NCI-H446 treated with DMSO at 0.1 percent for 48 hours (cell line): Measurements from ENCODE around the gene ZNF487.
A peak's percentile ranks its signal among the peaks of the same experiment; 100 is the strongest.
"Not testable (repeated sequence)": the region's sequence is repeated elsewhere in the genome, so short reads cannot be mapped to it uniquely, and the experiment has no call there.

Experiments
- DNase-seq: peaks from one replicate; lab custom pipeline; 2025; lab: John Stamatoyannopoulos, UW

Gene ZNF487

DNA sequence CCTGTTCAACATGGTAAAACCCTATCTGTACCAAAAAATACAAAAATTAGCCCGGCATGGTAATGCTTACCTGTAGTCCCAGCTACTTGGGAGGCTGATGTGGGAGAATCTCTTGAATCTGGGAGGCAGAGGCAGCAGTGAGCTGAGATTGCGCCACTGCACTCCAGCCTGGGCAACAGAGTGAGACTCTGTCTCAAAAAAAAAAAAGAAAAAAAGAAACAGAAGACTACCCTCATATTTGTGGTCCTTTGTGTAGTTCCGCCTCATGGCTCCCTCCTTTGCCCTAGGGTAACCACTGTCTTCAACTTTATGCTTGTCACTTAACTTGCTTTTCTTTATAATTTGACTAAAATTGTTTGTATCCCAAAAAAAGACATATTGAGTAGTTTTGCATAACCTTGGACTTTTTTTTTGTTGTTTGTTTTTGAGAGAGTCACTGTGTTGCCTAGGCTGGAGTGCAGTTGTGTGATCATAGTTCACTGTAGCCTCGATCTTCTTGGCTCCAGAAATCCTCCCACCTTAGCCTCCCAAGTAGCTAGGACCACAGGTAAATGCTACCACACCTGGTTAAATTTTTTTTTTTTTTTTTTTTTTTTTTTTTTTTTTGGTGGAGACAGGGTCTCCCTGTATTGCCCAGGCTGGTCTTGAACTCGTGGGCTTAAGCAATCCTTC is 3.7 kb downstream of the ZNF487 start:
- no peak for DNase-seq

DNA sequence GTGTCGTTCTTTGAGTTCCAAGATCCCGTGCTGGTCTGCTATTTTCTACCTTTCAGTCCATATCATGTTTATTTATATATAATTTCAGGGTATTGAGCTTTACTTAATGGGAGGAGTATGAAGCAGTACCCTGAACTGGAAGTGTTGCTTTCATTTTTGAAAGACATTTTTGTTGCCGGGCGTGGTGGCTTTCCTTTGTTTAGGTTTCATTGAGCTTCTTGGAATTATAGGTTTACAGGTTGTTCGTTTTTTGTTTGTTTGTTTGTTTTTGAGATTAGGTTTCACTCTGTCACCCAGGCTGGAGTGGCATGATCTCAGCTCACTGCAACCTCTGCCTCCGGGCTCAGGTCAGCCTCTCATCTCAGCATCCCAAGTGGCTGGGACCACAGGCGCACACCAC is 7.4 kb downstream of the ZNF487 start:
- DNase-seq, result no peak

DNA sequence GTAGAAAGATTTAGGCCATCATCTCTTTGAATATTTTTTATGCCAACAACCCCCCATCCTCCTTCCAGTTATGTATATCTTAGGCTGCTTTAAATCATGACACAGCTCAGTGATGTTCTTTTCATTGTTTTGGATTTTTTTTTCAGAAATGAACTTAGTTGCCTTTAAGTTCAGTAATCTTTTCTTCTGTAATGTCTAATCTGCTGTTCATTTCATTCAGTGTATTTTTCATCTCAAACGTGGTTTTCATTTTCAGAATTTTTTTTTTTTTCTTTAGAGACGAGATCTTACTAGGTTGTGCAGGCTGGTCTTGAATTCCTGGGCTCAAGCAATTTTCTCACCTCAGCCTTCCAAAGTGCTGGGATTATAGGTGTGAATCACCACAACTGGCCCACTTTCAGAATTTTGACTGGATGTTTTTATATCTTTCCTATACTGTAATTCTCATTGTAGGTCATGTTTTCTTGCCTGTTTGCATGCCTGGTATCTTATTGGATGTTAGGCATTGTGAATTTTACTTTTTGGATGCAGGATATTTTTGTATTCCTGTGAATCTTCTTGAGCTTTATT is 8.1 kb downstream of the ZNF487 start:
- no peak for DNase-seq

DNA sequence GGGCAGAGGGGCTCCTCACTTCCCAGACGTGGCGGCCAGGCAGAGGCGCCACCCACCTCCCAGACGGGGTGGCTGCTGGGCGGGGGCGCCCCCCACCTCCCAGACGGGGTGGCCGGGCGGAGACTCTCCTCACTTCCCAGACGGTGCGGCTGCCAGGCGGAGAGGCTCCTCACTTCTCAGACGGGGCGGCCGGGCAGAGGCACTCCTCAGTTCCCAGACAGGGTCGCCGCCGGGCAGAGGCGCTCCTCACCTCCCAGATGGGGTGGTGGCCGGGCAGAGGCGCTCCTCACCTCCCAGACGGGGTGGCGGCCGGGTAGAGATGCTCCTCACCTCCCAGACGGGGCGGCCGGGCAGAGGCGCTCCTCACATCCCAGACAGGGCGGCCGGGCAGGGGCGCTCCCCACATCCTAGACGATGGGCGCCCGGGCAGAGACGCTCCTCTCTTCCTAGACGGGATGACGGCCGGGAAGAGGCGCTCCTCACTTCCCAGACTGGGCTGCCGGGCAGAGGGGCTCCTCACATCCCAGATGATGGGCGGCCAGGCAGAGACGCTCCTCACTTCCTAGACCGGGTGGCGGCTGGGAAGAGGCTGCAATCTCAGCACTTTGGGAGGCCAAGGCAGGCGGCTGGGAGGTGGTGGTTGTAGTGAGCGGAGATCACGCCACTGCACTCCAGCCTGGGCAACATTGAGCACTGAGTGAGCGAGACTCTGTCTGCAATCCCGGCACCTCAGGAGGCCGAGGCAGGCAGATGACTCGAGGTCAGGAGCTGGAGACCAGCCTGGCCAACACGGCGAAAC is 9.5 kb downstream of the ZNF487 start:
- not testable (repeated sequence) for DNase-seq

DNA sequence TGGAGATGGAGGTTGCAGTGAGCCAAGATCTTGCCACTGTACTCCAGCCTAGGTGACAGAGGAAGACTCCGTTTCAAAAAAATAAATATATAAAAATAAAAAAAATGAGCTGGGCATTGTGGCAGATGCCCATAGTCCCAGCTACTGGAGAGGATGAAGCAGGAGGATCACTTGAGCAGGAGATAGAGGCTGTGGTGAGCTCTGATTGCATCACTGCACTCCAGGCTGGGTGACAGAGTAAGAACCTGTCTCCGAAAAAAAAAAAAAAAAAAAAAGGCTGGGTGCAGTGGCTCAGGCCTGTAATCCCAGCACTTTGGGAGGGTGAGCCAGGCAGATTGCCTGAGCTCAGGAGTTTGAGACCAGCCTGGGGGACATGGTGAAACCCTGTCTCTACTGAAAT is 11.8 kb downstream of the ZNF487 start:
- DNase-seq, result no peak

DNA sequence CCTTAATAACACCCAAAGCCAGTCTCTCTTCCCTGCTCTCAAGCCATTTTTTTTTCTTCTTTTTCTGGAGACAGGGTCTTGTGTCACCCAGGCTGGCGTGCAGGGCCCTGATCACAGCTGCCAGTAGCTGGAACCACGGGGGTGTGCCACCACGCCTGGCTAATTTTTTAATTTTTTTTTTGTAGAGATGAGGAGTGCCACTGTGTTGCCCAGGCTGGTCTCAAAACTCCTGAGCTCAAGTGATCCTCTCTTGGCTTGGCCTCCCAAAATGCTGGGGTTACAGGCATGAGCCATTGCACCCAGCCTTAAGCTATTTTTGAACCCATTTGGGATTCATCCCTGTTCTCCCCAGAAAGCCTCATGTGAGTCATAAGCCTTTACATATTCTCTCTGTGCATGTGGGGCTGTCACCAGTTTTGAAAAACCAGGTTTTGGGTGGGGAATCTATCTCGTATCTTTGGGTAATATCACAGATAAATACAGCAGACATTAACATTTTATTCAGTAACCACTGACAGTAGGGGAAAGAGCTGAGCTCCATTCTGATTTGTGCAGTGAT is 15.5 kb downstream of the ZNF487 start:
- DNase-seq, result no peak

DNA sequence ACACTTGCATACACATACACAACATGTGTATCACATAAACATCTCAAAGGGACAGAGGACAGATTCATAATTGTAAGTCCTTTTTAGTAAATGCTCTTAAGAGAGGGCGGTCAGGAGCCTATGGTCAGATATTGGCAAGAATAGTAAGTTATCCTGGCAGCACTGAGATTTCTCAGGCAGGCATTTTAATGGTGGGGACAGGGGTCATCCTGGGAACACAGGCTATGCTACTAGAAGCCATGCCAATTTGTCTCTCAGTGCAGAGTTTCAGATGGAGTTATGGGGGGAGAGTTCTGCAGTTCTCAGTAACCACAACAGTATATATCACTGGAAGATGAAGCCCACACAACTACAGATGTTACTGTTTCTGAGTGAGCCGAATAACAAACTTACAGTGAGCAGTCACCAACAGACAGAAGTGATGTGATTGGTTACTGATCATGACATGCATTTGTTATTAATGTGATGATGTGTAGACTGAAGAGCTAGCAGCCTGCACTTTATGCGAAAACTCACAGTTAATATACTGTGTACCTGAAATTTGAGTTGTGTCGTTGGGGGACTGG is 16.4 kb downstream of the ZNF487 start:
- no peak for DNase-seq

DNA sequence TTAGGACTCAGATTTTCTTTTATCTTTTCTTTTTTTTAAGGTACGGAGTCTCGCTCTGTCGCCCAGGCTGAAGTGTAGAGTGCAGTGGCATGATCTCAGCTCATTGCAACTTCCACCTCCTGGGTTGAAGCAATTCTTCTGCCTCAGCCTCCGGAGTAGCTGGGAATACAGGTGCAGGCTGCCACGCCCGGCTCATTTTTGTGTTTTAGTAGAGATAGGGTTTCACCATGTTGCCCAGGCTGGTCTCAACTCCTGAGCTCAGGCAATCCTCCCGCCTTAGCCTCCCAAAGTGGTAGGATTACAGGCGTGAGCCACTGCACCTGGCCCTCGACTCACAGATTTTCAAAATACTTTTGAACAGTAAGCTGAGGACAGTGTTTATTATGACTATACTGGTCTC is 17.1 kb downstream of the ZNF487 start:
- not testable (repeated sequence) for DNase-seq

DNA sequence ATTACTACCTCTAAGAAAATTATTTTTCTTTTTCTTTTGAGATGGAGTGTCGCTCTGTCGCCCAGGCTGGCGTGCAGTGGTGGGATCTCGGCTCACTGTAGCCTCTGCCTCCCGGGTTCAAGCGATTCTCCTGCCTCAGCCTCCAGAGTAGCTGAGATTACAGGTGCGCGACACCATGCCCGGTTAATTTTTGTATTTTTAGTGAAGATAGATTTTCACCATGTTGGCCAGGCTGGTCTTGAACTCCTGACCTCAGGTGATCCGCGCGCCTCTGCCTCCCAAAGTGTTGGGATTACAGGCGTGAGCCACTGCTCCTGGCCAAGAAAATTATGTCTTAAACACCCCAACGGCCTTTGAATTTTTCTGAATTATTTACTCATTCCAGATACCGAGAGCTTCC is 19.6 kb downstream of the ZNF487 start:
- DNase-seq, result not testable (repeated sequence)

DNA sequence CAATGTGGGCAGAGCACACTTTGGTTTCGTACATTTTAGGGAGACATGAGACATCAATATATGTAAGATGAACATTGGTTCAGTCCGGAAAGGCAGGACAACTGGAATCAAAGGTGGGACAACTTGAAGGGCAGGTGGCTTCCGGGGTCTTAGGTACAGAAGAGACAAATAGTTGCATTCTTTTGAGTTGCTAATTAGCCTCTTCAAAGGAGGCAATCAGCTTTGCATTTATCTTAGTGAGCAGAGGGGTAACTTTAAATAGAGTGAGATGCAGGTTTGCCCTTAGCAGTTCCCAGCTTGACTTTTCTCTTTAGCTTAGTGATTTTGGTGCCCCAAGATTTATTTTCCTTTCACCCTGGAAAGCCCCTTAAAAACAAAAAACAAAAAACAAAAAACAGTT is 21.3 kb downstream of the ZNF487 start:
- no peak for DNase-seq

DNA sequence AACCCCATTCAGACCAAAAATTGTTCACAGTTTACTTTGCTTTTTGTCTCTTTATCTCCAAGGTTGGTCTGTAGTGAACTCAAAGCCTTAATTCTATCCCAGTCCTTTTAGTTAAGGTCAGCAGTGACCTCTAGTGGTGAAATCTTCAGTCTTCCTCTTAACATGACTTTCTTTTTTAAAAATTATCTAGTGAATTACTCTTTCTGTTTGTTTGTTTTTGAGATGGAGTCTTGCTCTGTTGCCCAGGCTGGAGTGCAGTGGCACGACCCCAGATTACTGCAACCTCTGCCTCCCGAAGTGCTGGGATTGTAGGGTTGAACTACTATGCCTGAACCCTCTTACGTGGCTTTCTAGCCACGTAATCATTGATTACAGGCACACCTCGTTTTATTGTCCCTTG is 25.0 kb downstream of the ZNF487 start:
- peak; percentile 5 for DNase-seq

DNA sequence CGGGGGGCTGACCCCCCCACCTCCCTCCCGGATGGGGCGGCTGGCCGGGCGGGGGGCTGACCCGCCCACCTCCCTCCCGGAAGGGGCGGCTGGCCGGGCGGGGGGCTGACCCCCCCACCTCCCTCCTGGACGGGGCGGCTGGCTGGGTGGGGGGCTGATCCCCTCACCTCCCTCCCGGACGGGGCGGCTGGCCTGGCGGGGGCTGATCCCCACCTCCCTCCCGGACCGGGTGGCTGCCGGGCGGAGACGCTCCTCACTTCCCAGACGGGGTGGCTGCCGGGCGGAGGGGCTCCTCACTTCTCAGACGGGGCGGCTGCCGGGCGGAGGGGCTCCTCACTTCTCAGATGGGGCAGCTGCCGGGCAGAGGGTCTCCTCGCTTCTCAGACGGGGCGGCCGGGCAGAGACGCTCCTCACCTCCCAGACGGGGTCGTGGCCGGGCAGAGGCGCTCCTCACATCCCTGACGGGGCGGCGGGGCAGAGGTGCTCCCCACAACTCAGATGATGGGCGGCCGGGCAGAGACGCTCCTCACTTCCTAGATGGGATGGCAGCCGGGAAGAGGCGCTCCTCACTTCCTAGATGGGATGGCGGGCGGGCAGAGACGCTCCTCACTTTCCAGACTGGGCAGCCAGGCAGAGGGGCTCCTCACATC is 28.3 kb downstream of the ZNF487 start:
- DNase-seq, result not testable (repeated sequence)

DNA sequence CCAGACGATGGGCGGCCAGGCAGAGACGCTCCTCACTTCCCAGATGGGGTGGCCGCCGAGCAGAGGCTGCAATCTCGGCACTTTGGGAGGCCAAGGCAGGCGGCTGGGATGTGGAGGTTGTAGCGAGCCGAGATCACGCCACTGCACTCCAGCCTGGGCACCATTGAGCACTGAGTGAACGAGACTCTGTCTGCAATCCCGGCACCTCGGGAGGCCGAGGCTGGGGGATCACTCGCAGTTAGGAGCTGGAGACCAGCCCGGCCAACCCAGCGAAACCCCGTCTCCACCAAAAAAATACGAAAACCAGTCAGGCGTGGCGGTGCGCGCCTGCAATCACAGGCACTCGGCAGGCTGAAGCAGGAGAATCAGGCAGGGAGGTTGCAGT is 28.8 kb downstream of the ZNF487 start:
- not testable (repeated sequence) for DNase-seq

DNA sequence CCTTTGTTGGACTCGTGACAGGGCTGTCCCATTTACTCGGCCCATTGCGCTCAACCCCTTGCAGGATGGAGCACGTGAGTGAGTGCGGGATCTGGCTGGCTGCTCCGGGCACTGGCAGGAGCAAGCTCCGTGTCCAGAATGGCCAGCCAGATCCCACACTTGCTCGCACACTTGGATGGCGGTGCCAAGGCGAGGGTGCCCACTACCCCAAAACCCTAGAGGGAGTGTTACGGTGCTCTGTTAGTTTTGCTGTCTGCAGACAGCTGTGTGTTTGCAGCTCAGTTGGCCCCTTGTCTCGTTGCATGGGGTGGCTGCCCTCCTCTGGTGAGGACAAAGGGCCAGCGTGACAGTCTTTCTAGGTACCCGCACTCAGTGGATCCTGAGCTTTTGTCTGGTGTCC is 34.2 kb downstream of the ZNF487 start:
- no peak for DNase-seq

DNA sequence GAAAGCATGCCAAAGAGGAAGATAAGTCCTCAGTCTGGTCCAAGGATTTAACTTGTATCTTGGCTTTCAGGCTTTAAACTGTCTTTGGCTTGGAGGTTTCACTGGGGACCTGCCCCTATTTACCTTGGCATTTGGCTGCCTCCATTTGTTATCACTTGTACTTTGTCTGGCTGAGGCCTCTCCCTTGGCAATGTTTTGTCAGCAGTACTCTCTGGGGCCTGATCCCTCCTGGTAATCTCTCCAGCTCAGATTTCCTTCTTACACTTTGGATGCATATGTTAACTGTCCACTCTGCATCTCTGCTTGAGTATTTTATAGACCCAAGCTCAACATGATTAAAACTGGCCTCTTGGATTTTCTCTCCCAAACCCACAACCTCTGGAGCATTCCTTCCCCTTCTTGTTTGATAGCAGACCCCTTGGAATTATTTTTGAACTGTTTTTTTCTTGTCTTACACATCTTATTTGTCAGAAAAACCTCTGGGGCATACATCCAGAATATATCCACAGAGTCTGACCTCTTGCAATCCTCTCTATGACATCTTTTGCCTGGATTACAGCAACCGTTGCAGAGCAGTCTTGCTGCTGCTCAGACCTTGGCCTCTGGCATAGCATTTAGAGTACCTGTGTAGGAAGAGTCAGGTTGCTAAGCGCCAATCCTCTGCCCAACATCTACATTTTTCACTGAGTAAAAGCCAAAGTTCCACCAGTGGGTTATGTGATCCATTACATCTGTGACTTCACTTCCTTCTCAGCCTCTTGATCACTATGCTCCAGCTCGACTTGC is 35.2 kb downstream of the ZNF487 start:
- no peak for DNase-seq

DNA sequence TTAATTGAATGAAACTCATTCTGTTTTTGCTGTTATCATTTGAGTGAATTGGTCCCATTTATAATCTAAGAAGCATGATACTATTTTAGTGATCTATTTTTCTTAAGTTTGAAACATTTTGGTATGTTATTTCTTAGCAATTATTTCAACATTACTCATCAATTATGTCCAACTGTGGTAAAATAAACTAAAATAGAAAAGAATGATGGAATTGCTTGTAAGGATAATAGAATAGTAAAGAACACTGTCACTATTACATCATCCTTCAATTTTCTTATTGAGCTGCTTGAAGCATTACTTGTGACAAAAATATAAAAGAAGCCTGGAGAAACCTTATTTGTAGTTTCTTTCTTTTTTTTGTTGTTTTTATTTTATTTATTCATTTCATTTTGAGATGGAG is 42.4 kb downstream of the ZNF487 start:
- no peak for DNase-seq

DNA sequence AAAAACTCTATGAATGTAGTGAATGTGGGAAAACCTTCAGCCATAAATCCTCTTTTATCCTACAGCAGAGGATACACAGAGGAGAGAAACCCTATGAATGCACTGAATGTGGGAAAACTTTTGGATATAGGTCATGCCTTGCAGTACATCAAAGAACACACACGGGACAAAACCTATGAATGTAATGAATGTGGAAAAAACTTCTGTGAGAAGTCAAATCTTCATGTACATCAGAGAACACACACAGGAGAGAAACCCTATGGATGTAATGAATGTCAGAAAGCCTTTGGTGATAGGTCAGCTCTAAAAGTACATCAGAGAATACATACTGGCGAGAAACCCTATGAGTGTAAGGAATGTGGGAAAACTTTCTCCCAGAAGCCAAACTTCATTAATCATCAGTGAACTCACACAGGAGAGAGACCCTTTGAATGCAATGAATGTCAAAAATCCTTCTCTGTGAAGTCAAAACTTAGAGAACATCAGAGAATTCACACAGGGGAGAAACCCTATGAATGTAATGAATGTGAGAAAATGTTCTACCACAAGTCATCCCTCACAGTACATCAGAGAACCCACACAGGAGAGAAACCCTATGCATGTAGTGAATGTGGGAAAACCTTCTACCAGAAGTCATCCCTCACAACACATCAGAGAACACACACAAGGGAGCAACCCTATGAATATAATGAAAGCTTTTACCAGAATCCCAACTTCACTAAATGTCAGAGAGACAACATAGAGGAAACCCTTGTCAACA is 45.6 kb downstream of the ZNF487 start:
- DNase-seq, result no peak

DNA sequence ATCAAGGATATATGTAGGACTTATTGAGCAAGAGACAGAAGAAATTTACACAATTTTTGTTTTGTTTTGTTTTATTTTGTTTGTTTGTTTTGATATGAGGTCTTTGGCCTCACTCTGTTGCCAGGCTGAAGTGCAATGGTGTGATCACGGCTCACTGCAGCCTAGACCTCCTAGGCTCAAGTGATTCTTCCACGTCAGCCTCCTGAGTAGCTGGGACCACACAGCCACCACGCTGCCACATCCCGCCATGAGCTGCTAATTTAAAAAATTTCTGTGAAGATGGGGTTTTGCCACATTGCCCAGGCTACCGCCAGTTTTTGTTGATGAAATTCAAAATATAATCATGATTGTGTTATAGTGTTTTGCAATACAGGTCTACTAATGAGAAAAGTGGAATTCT is 54.9 kb downstream of the ZNF487 start:
- no peak for DNase-seq

DNA sequence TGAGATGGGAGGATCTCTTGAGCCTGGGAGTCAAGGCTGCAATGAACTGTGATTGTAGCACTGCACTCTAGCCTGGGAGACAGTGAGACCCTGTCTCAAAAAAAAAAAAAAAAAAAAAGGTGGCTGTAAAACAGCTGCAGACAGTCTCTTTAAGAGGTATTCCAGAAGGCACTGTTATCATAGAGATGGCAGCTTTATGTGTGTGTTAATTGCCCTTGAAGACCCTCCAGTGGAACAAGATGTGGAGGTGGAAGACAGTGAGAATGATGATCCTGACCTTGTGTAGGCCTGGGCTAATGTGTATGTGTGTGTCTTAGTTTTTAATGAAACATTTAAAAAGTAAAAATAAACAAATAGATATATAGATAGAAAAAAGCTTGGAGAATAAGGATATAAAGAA is 66.0 kb downstream of the ZNF487 start:
- no peak for DNase-seq

DNA sequence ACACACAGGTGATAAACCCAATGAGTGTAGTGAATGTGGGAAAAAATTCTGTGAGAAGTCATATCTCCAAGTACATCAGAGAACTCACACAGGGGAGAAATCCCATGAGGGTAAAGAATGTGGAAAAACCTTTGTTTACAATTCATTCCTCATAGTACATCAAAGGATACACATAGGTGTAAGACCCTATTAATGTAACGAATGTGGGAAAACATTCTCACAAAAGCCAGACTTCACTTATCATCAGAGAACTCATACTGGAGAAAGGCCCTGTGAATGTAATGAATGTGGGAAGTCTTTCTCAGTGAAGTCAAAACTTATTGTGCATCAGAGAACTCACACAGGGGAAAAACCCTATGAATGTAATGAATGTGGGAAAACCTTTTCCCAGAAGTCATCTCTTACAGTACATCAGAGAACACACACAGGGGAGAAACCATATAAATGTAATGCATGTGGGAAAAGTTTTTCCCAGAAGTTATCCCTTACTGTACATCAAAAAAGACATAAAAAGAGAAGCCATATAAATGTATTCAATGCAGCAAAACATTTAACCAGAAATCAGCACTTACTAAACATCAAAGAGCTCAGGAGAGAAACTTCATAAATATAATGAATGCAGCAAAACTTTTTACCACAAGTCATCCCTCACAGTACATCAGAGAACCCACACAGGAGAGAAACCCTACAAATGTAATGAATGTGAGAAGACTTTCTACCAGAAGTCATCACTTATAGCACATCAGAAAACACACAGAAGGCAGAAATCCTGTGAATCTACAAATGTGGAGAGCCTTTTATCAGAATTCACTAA is 87.7 kb downstream of the ZNF487 start:
- no peak for DNase-seq
